NCI-H524 treated with DMSO at 0.1 percent for 48 hours (cell line): Measurements from ENCODE around the gene ZBTB4.

Source experiments
- DNase-seq: peaks from one replicate; lab custom pipeline; 2025; lab: John Stamatoyannopoulos, UW

The ZBTB4 gene

GRCh38 chr17:7440113-7440833 is 39.2 kb downstream of the ZBTB4 start:
- DNase-seq = no peak

GRCh38 chr17:7439462-7440112 is 39.8 kb downstream of the ZBTB4 start, which contains the start of gene FGF11:
TSS of gene FGF11 (plus strand) at chr17:7439512. CDS start at chr17:7439621, 109 bp downstream.
- no peak for DNase-seq

- DNase-seq = no peak
Measured at GRCh38 chr17:7438656-7439460, 40.6 kb downstream of the ZBTB4 start.

- DNase-seq = no peak
Measured at GRCh38 chr17:7437950-7438614, 41.3 kb downstream of the ZBTB4 start.

GRCh38 chr17:7437369-7437863 is 42.0 kb downstream of the ZBTB4 start:
- DNase-seq = no peak

GRCh38 chr17:7436556-7437368 is 42.7 kb downstream of the ZBTB4 start:
- no peak for DNase-seq

- no peak for DNase-seq
Measured at GRCh38 chr17:7435676-7436555, 43.5 kb downstream of the ZBTB4 start.

- DNase-seq = no peak
Measured at GRCh38 chr17:7432296-7432695, 47.1 kb downstream of the ZBTB4 start.

GRCh38 chr17:7431231-7431630 is 48.2 kb downstream of the ZBTB4 start:
- no peak for DNase-seq

GRCh38 chr17:7429722-7430121 is 49.7 kb downstream of the ZBTB4 start:
- no peak for DNase-seq

GRCh38 chr17:7428557-7428956 is 50.9 kb downstream of the ZBTB4 start, which contains the start of gene SPEM3:
TSS of gene SPEM3 (plus strand) at chr17:7428857. CDS start at chr17:7428903, 46 bp downstream.
- no peak for DNase-seq

- no peak for DNase-seq
Measured at GRCh38 chr17:7427549-7427948, 51.9 kb downstream of the ZBTB4 start.

- DNase-seq = no peak
Measured at GRCh38 chr17:7426896-7427489, 52.4 kb downstream of the ZBTB4 start.

- no peak for DNase-seq
Measured at GRCh38 chr17:7426203-7426863, 53.1 kb downstream of the ZBTB4 start.

- no peak for DNase-seq
Measured at GRCh38 chr17:7425756-7426155, 53.7 kb downstream of the ZBTB4 start.

- no peak for DNase-seq
Measured at GRCh38 chr17:7425316-7425715, 54.1 kb downstream of the ZBTB4 start, which contains the start of gene SPEM2. TSS of gene SPEM2 (plus strand) at chr17:7425616. CDS start at chr17:7425689, 73 bp downstream.

GRCh38 chr17:7423679-7424078 is 55.8 kb downstream of the ZBTB4 start:
- DNase-seq = no peak

GRCh38 chr17:7421186-7421585 is 58.2 kb downstream of the ZBTB4 start:
- no peak for DNase-seq
